GM19023 (cell line): Measurements from ENCODE around the gene SP140L.
"Not testable (repeated sequence)": the region's sequence is repeated elsewhere in the genome, so short reads cannot be mapped to it uniquely, and the experiment has no call there.

Source experiments
- ATAC-seq: cut with Tn5 transposase; IDR thresholded peaks from one replicate; pipeline ENCODE4 v1.9.1; 2021; ENCODE audit warnings: mild to moderate bottlenecking, moderate library complexity; ENCODE audit not compliant: unreplicated experiment

Gene SP140L

DNA sequence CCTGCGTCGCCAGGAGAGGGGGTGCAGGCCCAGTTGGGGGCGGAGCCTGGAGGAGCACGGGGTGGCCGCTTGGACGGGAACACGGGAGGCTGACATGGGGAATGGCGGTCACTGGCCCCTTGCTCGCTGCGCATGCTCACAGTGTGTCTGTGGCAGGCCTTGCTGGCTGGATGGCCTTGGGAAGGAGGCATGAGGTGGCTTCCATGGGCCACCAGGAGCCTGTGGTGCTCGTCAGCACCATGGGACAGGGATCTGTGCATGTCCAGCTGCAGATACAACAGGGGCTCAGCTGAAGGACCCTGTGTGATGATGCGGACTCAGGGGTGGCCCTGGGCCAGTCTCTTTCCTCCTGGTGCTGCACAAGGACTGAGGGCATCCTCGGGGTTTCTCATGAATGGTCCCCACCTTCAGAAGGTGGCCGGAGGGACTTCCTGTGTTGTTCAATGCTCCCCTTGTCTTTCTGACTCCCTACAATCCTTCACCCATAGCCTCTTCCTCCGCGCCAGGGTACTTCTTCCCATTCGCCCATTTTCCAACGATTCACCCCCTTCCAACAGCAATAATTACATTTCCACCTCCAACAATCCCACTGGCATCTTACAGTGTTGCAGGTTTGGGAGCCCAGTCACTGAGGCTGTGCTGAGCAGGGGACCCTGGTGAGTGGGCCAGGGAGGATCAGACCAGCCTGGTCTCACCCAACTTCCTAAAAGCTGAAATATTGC is 3.4 kb upstream of the SP140L start:
- ATAC-seq, result no peak

GRCh38 chr2:230324503-230324902 is 2.5 kb upstream of the SP140L start:
- no peak for ATAC-seq

GRCh38 chr2:230325316-230326243 is 1.4 kb upstream of the SP140L start:
- no peak for ATAC-seq

DNA sequence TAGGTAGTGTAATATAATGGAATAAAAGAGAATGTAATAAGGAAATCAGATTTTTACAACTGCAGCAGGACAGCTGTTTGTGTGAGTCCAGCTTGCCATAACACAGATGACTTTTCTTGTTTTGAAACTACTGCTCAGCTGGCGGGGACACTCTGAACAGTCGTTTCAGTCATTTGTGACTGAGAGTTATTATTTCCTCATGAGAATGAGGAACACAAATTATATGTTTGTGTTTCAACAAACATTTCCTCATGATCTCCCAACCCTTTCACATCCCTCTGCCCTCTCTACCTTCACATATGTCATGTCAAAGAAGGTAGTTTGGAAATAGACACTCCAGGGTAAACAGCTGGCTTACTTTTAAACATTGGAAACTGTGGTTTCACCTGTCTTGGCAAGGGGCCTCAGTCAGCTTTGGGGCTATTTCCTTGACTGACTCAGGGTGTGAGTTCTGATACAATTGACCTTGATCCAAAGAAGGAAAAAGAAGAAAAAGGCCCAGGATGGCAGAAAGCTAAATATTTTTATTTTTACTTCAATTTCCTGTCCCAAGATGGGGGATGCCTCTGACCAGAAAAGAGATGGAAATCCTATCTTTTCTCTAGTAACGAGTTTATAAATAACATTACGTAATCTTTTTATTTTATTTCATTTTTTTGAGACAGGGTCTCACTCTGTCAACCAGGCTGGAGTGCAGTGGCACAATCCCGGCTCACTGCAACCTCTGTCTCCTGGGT is 593 bp downstream of the SP140L start:
- peak; percentile 62 for ATAC-seq

- no peak for ATAC-seq
Observed at GRCh38 chr2:230328155-230328458, 1.1 kb downstream of the SP140L start.

DNA sequence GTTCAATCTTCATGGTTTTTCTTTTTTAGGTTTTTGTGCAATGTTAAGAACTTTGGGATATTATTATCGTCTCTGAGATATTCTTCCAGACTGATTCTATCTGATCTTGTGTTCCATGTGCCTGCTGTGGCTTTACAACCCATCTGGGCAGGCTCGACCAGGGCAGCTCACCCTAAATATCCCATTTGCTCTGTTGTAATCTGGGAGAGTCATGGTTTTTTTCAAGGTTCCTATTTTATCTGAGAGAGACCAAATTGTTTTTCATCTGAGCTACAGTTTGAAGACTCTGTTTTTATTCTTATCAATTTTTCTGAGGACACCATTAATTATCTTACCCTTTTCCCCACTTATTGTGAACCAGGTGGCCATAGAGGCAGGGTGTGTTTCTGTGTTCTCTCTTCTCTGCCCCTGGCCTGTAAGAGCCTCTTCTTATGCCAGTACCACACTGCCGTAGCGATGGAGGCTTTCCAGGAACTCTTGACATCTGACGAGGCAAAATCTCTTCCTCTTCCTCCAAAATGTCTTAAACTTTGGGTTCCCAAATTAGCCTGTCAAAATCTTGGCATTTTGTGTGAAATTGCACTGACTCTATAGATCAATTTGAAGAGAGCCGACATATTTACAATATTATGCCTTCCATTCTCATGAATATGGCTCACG is 3.1 kb downstream of the SP140L start:
- no peak for ATAC-seq

DNA sequence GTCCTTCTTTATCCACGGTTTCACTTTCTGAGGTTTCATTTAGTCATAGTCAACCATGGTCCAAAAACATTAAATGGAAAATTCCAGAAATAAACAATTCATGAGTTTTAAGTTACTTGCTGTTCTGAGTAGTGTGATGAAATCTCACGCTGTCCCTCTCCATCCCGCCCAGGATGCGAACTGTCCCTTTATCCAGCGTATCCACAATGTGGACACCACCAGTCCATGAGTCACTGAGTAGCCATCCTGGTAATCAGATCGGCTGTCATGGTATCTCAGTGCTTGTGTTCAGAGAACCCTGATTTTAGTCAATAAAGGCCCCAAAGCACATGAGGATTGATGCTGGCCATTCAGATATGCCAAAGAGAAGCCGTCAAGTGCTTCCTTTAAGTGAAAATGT is 3.7 kb downstream of the SP140L start:
- no peak for ATAC-seq

DNA sequence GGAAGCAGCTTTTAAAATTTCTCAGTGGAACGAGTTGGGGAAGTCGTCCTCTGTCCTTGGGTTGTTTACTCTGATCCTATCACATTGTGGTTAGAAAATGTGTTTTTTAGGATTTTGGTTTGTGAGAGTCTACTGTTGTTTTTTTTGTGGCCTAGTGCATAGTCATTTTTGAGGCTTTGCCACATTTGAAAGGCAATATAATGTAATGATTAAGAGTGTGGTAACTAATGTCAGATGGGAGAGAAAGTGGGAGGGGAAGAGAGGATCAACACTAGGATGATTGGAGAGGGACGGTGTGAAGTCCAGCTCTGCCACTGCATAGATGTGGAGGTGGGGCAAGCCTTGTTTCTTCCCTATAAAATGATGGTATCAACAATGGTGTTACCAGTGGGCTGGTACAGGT is 8.5 kb downstream of the SP140L start:
- no peak for ATAC-seq

DNA sequence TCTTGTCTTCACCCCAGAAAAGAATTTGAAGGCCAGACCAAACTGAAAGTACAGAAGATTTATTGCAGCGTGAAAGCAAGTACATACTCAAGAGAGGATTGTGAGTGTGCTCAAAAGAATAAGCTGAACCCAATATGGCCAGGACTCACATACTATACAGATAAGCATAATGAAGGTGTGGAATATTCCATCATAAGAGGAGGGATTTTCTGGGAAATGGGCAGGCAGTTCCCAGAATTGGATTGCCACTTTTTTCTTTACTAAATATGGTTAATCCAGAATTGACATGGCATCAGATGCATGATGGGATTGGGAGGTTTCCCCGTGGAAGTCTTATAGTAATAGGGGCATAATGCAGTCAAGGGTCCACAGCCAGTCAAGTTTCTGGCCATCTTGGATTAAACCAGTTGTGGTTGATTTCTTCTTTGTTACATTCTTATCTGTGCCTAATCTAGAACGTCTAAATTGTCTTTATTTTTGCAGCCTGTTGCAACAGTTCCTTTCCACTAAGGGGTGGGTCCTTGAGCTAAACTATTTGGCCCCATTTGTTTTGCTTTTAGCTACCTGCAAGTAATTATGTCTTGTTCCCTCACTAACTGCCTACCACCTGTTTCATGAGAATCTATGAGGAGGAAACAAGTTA is 9.0 kb downstream of the SP140L start:
- ATAC-seq, result no peak

DNA sequence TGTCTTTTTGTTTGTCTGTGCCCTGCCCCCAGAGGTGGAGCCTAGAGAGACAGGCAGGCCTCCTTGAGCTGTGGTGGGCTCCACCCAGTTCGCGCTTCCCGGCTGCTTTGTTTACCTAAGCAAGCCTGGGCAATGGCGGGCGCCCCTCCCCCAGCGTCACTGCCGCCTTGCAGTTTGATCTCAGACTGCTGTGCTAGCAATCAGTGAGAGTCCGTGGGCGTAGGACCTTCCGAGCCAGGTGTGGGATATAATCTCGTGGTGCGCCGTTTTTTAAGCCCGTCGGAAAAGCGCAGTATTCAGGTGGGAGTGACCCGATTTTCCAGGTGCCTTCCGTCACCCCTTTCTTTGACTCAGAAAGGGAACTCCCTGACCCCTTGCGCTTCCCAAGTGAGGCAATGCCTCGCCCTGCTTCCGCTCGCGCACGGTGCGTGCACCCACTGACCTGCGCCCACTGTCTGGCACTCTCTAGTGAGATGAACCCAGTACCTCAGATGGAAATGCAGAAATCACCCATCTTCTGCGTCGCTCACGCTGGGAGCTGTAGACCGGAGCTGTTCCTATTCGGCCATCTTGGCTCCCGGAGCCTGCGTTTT is 15.0 kb downstream of the SP140L start:
- not testable (repeated sequence) for ATAC-seq

DNA sequence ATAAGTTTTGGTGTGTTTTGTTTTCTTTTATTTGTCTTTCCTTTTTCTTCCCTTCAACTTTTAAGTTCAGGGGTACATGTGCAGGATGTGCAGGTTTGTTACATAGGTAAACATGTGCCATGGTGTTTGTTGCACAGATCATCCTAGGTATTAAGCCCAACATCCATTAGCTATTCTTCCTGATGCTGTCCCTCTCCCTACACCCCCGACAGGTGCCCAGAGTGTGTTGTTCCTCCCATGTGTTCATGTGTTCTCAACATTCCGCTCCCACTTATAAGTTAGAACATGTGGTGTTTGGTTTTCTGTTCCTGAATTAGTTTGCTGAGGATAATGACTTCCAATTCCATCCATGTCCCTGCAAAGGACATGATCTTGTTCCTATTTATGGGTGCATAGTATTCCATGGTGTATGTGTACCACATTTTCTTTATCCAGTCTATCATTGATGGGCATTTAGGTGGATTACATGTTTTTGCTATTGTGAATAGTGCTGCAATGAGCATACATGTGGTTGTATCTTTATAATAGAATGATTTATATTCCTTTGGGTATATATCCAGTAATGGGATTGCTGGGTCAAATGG is 16.1 kb downstream of the SP140L start:
- not testable (repeated sequence) for ATAC-seq

GRCh38 chr2:230343747-230344146 is 16.8 kb downstream of the SP140L start:
- ATAC-seq, result no peak

DNA sequence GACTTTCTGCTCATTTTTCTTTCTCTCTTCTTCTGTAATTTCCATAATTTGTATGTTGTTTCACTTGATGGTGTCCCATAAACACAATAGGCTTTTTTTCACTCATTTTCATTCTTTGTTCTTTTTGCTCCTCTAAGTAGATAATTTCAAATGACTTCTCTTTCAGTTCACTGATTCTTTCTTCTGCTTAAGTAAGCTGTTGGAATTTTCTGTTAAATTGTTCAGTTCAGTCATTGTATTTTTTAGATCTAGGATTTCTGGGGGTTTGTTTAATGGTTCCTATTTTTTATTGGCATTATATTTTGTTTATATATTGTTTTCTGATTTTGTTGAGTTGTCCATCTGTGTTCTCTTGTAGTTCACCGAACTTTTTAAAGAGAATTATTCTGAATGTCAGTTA is 19.5 kb downstream of the SP140L start:
- ATAC-seq, result no peak

- ATAC-seq, result no peak
Observed at GRCh38 chr2:230346921-230347533, 20.0 kb downstream of the SP140L start.

DNA sequence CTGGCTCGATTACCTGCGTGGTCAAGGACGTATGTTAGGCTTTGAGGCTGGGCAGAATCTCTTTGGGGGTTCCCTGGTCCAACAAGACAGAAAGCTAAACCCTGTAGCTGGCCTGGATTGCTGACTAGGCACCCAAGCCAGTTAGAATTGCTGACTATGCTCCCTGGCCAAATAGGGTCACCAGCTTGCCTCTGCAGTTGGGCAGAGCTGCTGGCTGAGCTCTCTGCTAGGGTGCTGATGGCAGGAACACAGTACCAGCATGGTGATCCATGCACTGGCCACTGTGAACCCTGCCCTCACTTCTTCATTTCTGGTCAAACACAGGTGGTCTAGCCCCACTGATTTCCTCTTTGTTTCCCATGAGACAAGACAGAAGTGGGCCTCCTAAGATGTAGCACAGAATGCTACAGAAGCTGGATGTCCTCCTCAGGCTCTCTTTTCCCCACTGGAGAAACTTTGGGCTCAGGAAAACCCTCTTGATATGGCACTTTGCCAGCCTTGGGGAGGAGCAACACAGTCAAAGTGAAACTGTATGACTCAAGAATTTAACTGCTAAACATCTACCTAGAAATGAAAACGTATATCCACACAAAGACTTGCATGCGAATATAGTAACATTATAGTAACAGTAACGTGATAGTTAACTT is 20.8 kb downstream of the SP140L start:
- no peak for ATAC-seq

DNA sequence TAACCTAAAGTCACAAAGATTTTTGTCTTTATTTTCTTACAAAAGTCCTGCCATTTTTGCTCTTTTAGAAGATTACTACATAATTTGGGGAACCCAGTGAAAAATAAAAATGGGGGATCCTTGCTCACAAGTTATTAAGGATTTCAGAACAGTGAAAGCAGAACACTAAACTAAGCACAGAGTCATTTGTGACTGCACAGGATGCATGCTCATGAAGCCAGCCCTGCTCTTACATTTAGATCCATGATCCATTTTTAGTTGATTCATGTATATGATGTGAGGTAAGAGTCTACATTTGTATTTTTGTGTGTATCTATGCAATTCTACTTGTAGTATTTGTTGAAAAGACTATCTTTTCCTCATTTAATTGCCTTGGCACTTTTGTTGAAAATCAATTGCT is 21.8 kb downstream of the SP140L start:
- no peak for ATAC-seq

DNA sequence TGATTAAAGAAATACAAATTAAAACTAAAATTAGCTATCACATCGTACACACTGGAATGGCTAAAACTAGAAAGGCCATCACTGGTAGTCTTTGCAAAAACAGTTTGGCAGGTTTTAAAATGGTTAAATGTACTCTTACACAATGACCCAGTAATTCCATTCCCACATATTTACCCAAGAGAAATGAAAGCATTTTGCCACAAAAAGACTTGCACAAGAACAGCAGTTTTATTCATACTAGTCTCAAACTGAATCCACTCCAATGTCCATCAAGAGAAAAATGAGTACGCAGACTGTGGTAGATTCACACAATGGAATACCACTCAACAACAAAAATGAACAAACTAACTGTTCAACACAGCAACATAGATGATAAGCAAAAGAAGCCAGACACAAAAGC is 29.1 kb downstream of the SP140L start:
- ATAC-seq, result no peak

- ATAC-seq, result no peak
Observed at GRCh38 chr2:230358305-230358704, 31.3 kb downstream of the SP140L start.

GRCh38 chr2:230360028-230360427 is 33.0 kb downstream of the SP140L start:
- ATAC-seq, result no peak
